Neural cell (in vitro differentiated cells): ENCODE data around the gene ITPR2. TPM values are rescaled to one million over a fixed set of nuclear protein-coding genes. Genes with fewer than 3 reads are reported as not detected.

Experiments used
- H2AFZ ChIP-seq: fragments of 200-600, 300-800 bp; sonication (generic), shearing (Covaris generic); 2 replicates; pipeline ENCODE4 v1.6.0; 2014; ENCODE audit warnings: low read depth, mild to moderate bottlenecking, antibody characterized with exemption, low read length, moderate library complexity
- H3F3A ChIP-seq: fragments of 200-600 bp; shearing (Covaris generic); 2 replicates; pipeline ENCODE4 v1.6.1; 2016; ENCODE audit warnings: mild to moderate bottlenecking, moderate library complexity, mixed read lengths, antibody characterized with exemption, low read length; ENCODE audit not compliant: insufficient read depth, poor library complexity, severe bottlenecking
- H3K27ac ChIP-seq: fragments of 200-600, 300-800 bp; sonication (generic), shearing (Covaris generic); 2 replicates; pipeline ENCODE4 v1.5.1; 2014; ENCODE audit warnings: mild to moderate bottlenecking, low read length, moderate library complexity
- H3K27me3 ChIP-seq: fragments of 300-800, 200-600 bp; sonication (generic), shearing (Covaris generic); 2 replicates; pipeline ENCODE4 v1.6.0; 2014; ENCODE audit warnings: mild to moderate bottlenecking, low read depth, low read length, moderate library complexity; ENCODE audit not compliant: insufficient read depth
- H3K36me3 ChIP-seq: fragments of 300-800, 200-600 bp; sonication (generic), shearing (Covaris generic); 2 replicates; pipeline ENCODE4 v1.5.1; 2014; ENCODE audit warnings: mild to moderate bottlenecking, antibody characterized with exemption, low read length, moderate library complexity; ENCODE audit not compliant: insufficient read depth
- H3K4me2 ChIP-seq: fragments of 300-800, 200-600 bp; sonication (generic), shearing (Covaris generic); 2 replicates; pipeline ENCODE4 v1.6.0; 2014; ENCODE audit warnings: mild to moderate bottlenecking, low read length
- H3K4me3 ChIP-seq: fragments of 300-800, 200-600 bp; sonication (generic), shearing (Covaris generic); 2 replicates; pipeline ENCODE4 v1.5.1; 2014; ENCODE audit warnings: mild to moderate bottlenecking, low read length, moderate library complexity
- H3K79me2 ChIP-seq: fragments of 200-600 bp; shearing (Covaris generic); replicated peaks from 2 replicates; pipeline ENCODE4 v1.6.0; 2014; ENCODE audit warnings: mild to moderate bottlenecking, low read length, moderate library complexity; ENCODE audit not compliant: insufficient read depth
- H3K9ac ChIP-seq: fragments of 300-800, 200-600 bp; sonication (generic), shearing (Covaris generic); 2 replicates; pipeline ENCODE4 v1.6.1; 2016; ENCODE audit warnings: mild to moderate bottlenecking, low read length, mixed read lengths
- H3K9me2 ChIP-seq: fragments of 200-600 bp; shearing (Covaris generic); 2 replicates; pipeline ENCODE4 v1.6.1; 2016; ENCODE audit warnings: mild to moderate bottlenecking, low read length, mixed read lengths; ENCODE audit not compliant: insufficient read depth
- H3K9me3 ChIP-seq: fragments of 200-600, 300-800 bp; sonication (generic), shearing (Covaris generic); 2 replicates; pipeline ENCODE4 v1.6.1; 2016; ENCODE audit warnings: mild to moderate bottlenecking, mixed run types, low read length, moderate library complexity, mixed read lengths
- H4K20me1 ChIP-seq: fragments of 200-600 bp; shearing (Covaris generic); 2 replicates; pipeline ENCODE4 v1.6.1; 2016; ENCODE audit warnings: mild to moderate bottlenecking, mixed run types; ENCODE audit not compliant: insufficient read depth
- CTCF ChIP-seq: fragments of 450-650 bp; IDR thresholded peaks from 2 replicates; pipeline ENCODE4 v1.5.1; 2014; ENCODE audit warnings: antibody characterized with exemption, mild to moderate bottlenecking, moderate library complexity; ENCODE audit not compliant: poor library complexity, severe bottlenecking
- EP300 ChIP-seq: fragments of 450-650 bp; conservative IDR thresholded peaks from 2 replicates; pipeline ENCODE4 v1.6.1; 2014; ENCODE audit warnings: antibody characterized with exemption, mild to moderate bottlenecking, moderate library complexity; ENCODE audit not compliant: poor library complexity, severe bottlenecking
- EZH2 ChIP-seq: fragments of 200-600, 300-800 bp; shearing (Covaris generic), sonication (generic); IDR thresholded peaks from 2 replicates; pipeline ENCODE4 v1.6.1; 2014; ENCODE audit warnings: antibody characterized with exemption, low read length, borderline replicate concordance, mild to moderate bottlenecking; ENCODE audit not compliant: insufficient read depth, poor library complexity, severe bottlenecking
- MXI1 ChIP-seq: fragments of 450-650 bp; conservative IDR thresholded peaks from 2 replicates; pipeline ENCODE4 v1.6.1; 2014; ENCODE audit warnings: antibody characterized with exemption, mild to moderate bottlenecking; ENCODE audit not compliant: poor library complexity, severe bottlenecking
- POLR2AphosphoS5 ChIP-seq: IDR thresholded peaks from 2 replicates; pipeline ENCODE4 v1.6.1; 2012
- RAD21 ChIP-seq: fragments of 450-650 bp; conservative IDR thresholded peaks from 2 replicates; pipeline ENCODE4 v1.6.1; 2014; ENCODE audit warnings: antibody characterized with exemption, mild to moderate bottlenecking, moderate library complexity
- REST ChIP-seq: IDR thresholded peaks from 2 replicates; pipeline ENCODE4 v1.6.1; 2012; ENCODE audit warnings: borderline replicate concordance
- SMC3 ChIP-seq: fragments of 450-650 bp; conservative IDR thresholded peaks from 2 replicates; pipeline ENCODE4 v1.6.1; 2014; ENCODE audit warnings: antibody characterized with exemption, mild to moderate bottlenecking, moderate library complexity; ENCODE audit not compliant: poor library complexity
- TAF1 ChIP-seq: IDR thresholded peaks from 2 replicates; pipeline ENCODE4 v1.6.1; 2012; ENCODE audit warnings: low read depth
- polyA plus RNA-seq: library from polyadenylated mRNA; depleted of rRNA; stranded (reverse); fragments of >200 nt; gene quantifications from 2 replicates; pipeline ENCODE4 v1.2.3, GENCODE V29; 2014

Gene ITPR2
- polyA plus RNA-seq, 1 donor from 2014 or later: 2.0 TPM

- Histone ChIP-seq H3K9ac (no peak overlapping the region), H3F3A (no peaks in the 10 kb centered on the region), H3K36me3 (no peaks in the 10 kb centered on the region), H3K4me3 (no peak overlapping the region), H3K9me2 (no peaks in the 10 kb centered on the region), H3K27ac (no peak overlapping the region), H2AFZ (no peak overlapping the region), H3K4me2 (no peak overlapping the region), H4K20me1 (no peaks in the 10 kb centered on the region), H3K9me3 (no peaks in the 10 kb centered on the region), H3K27me3 (no peaks in the 10 kb centered on the region), H3K79me2 (no peaks in the 10 kb centered on the region)
- TF ChIP-seq EP300: no peak
- no peak for TF ChIP-seq EZH2
- TF ChIP-seq RAD21: no peak
- TF ChIP-seq MXI1: no peak
- no peak for TF ChIP-seq REST
- TF ChIP-seq SMC3: no peak
- no peak for TF ChIP-seq POLR2AphosphoS5
- TF ChIP-seq CTCF: no peak
- no peak for TF ChIP-seq TAF1
Measured at GRCh38 chr12:26696048-26696612, 136.9 kb downstream of the ITPR2 start.

GRCh38 chr12:26694402-26694801, 138.6 kb downstream of the ITPR2 start:
- Histone ChIP-seq H3K27ac (no peak overlapping the region), H3K9me3 (no peaks in the 10 kb centered on the region), H3K9me2 (no peaks in the 10 kb centered on the region), H2AFZ (no peak overlapping the region), H4K20me1 (no peaks in the 10 kb centered on the region), H3K4me3 (no peak overlapping the region), H3K4me2 (no peak overlapping the region), H3K9ac (no peak overlapping the region), H3K79me2 (no peaks in the 10 kb centered on the region), H3K27me3 (no peaks in the 10 kb centered on the region), H3F3A (no peaks in the 10 kb centered on the region), H3K36me3 (no peaks in the 10 kb centered on the region)
- TF ChIP-seq EP300: no peak
- no peak for TF ChIP-seq TAF1
- TF ChIP-seq MXI1: no peak
- no peak for TF ChIP-seq EZH2
- TF ChIP-seq SMC3: no peak
- TF ChIP-seq REST: no peak
- TF ChIP-seq POLR2AphosphoS5: no peak
- no peak for TF ChIP-seq CTCF
- no peak for TF ChIP-seq RAD21
